Activated B cell treated with CpG ODN at 0.5 μM for 24 hours (primary cell): ENCODE measurements around the gene ARHGAP5. TPM values are rescaled to one million over a fixed set of nuclear protein-coding genes. Genes with fewer than 3 reads are reported as not detected.

Experiments
- ATAC-seq: fragments of 200-7000 bp; cut with Tn5 transposase; one replicate; pipeline ENCODE4 v1.10.0; 2021; ENCODE audit warnings: low read depth, mild to moderate bottlenecking, moderate library complexity
- CTCF ChIA-PET: fragments of 350-600 bp; sonication (Branson Sonifier 250); formaldehyde crosslinking; loops from one replicate; lab custom pipeline; 2021; ENCODE audit warnings: antibody characterized with exemption; lab: Charles Lee
- POLR2A ChIA-PET: fragments of 350-600 bp; sonication (Branson Sonifier 250); formaldehyde crosslinking; loops from one replicate; lab custom pipeline; 2021; ENCODE audit warnings: antibody characterized with exemption; lab: Charles Lee
- DNase-seq: peaks from one replicate; pipeline ENCODE4 v3.0.0; 2022
- H3K27ac Mint-ChIP-seq: one replicate; pipeline ENCODE4 v1.8.0; 2020; ENCODE audit warnings: mixed read lengths
- H3K27me3 Mint-ChIP-seq: one replicate; pipeline ENCODE4 v1.8.0; 2021; ENCODE audit warnings: mixed read lengths
- H3K36me3 Mint-ChIP-seq: one replicate; pipeline ENCODE4 v1.8.0; 2021; ENCODE audit warnings: low read depth, mixed read lengths
- H3K4me1 Mint-ChIP-seq: one replicate; pipeline ENCODE4 v1.8.0; 2021; ENCODE audit warnings: mixed read lengths
- H3K4me3 Mint-ChIP-seq: one replicate; pipeline ENCODE4 v1.8.0; 2020; ENCODE audit warnings: mild to moderate bottlenecking, mixed read lengths
- H3K9me3 Mint-ChIP-seq: one replicate; pipeline ENCODE4 v1.8.0; 2020; ENCODE audit warnings: mixed read lengths
- intact Hi-C: fragments of 100-400 bp; cut with micrococcal nuclease; formaldehyde crosslinking; loops from one replicate; pipeline ENCODE4 v1.15.1; 2024
- total RNA-seq: library from RNA; stranded (reverse); gene quantifications from 2 replicates; pipeline ENCODE4 v1.2.3, GENCODE V29; 2022
- TF ChIP-seq, protein P1 (sequence below): fragments of 200-600 bp; IDR thresholded peaks from one replicate; pipeline ENCODE4 v1.8.0; 2022; ENCODE audit warnings: antibody characterized with exemption, mild to moderate bottlenecking

The ARHGAP5 gene
- total RNA-seq, 1 donor from 2014 or later, result 54.4 TPM

DNA sequence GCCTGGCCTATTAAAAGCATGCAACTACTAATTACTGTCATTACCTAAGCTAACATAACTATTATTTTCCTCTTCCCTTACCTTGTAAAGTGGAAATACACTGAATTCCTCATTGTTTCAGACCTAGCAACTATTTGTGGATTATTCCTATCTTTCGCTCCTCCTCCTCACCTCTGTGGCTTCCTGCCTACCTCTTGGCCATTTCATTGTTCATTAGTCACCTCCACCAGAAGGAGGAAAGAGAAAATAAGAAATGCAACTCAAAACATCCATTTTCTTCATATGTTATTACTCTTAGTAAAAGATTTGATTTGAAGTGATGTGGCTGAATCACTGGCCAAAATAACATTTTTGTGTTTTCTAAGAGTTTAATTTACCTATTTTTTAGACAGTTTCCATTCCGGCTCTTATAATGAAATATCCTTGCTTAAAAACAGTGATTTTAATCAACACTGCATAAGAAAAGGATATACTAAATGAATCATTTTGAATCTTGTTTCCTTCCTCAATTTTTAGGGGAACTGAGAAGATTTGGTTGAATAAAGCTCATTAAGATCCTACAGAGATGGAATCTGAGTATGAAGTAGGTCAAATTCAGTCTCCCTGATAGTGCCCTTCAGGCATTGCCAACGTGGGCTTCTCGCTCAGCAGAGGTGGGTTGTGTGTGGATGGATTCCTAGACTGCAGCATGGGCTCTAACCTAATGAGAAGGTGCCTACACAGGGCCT lies 27.6 kb upstream of the ARHGAP5 start:
- ChIA-PET POLR2A (interaction anchor here (0.6 to 2.5 kb wide), 4 partner anchors 9 to 109 kb away, joined by 3 to 13 read pairs (median 3); partner anchors contain the start of gene ARHGAP5), CTCF (interaction anchor here (1.1 kb wide), 2 partner anchors 24 to 205 kb away, joined by 3 to 4 read pairs; no protein-coding TSS in a partner anchor)
- no peaks in the 10 kb centered on the region for H3K36me3 Mint-ChIP-seq
- H3K27ac Mint-ChIP-seq, result peak overlapping the region; percentile 77
- H3K4me1 Mint-ChIP-seq, result peaks cover 36% of the 10 kb centered on the region
- peak overlapping the region; percentile 32 for H3K4me3 Mint-ChIP-seq
- no peaks in the 10 kb centered on the region for H3K9me3 Mint-ChIP-seq
- ATAC-seq (peak; percentile 85), DNase-seq (no peak)
- intact Hi-C loops, result loop anchor here (1.0 to 5.0 kb wide), 4 partner anchors 24 to 154 kb away; partner anchors contain the start of gene RNU6-8
- H3K27me3 Mint-ChIP-seq, result peaks cover 2% of the 10 kb centered on the region
- TF ChIP-seq, protein P1, sequence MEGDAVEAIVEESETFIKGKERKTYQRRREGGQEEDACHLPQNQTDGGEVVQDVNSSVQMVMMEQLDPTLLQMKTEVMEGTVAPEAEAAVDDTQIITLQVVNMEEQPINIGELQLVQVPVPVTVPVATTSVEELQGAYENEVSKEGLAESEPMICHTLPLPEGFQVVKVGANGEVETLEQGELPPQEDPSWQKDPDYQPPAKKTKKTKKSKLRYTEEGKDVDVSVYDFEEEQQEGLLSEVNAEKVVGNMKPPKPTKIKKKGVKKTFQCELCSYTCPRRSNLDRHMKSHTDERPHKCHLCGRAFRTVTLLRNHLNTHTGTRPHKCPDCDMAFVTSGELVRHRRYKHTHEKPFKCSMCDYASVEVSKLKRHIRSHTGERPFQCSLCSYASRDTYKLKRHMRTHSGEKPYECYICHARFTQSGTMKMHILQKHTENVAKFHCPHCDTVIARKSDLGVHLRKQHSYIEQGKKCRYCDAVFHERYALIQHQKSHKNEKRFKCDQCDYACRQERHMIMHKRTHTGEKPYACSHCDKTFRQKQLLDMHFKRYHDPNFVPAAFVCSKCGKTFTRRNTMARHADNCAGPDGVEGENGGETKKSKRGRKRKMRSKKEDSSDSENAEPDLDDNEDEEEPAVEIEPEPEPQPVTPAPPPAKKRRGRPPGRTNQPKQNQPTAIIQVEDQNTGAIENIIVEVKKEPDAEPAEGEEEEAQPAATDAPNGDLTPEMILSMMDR, result no peak

DNA sequence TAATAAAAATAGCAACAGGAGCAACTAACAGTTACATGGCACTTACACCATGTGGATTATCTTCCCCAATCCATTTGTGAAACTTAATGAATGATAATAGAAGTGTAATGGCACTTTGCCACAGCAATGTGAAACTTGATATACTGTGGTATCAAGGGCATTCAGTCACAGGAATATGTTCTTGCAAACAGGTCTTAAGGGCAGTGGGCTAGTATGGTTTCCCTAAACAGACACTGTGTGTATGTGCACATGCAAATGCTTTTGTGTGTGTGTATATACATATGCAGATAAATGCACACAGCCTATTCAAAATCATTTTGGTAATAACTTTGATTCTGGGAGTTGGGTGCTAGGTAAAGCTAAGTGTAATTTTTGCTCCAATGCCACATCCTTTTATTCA lies 26.2 kb upstream of the ARHGAP5 start:
- H3K9me3 Mint-ChIP-seq, result no peaks in the 10 kb centered on the region
- no peaks in the 10 kb centered on the region for H3K27me3 Mint-ChIP-seq
- no peak overlapping the region for H3K27ac Mint-ChIP-seq
- ATAC-seq, result no peak
- ChIA-PET CTCF (interaction anchor here (1.3 to 1.6 kb wide), 2 partner anchors 202 to 204 kb away, joined by 3 read pairs; no protein-coding TSS in a partner anchor), POLR2A (interaction anchor here (2.5 kb wide), 1 partner anchor 26 kb away, joined by 13 read pairs; the partner anchor contains the start of gene ARHGAP5)
- H3K36me3 Mint-ChIP-seq, result no peaks in the 10 kb centered on the region
- DNase-seq, result no peak
- H3K4me1 Mint-ChIP-seq, result peaks cover 36% of the 10 kb centered on the region
- no peak overlapping the region for H3K4me3 Mint-ChIP-seq
- intact Hi-C loops, result no loop called here
- TF ChIP-seq, protein P1, result no peak

DNA sequence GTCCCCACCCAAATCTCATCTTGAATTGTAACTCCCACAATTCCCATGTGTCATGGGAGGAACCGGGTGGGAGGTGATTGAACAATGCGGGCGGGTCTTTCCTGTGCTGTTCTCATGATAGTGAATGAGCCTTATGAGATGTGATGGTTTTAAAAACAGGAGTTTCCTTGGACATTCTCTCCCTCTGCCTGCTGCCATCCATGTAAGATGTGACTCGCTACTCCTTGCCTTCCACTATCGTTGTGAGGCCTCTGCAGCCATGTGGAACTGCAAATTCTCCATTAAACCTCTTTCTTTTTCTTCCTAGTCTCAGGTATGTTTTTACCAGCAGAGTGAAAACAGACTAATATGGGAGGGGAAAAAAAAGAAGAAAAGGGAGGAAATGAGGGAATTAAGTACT lies 22.6 kb upstream of the ARHGAP5 start:
- Mint-ChIP-seq H3K4me1 (peaks cover 16% of the 10 kb centered on the region), H3K27me3 (peaks cover 3% of the 10 kb centered on the region), H3K27ac (no peak overlapping the region), H3K9me3 (no peaks in the 10 kb centered on the region), H3K36me3 (no peaks in the 10 kb centered on the region), H3K4me3 (no peak overlapping the region)
- DNase-seq (no peak), ATAC-seq (no peak)
- CTCF ChIA-PET, result no interaction called here
- POLR2A ChIA-PET, result no interaction called here
- TF ChIP-seq, protein P1, result no peak
- intact Hi-C loops, result no loop called here

DNA sequence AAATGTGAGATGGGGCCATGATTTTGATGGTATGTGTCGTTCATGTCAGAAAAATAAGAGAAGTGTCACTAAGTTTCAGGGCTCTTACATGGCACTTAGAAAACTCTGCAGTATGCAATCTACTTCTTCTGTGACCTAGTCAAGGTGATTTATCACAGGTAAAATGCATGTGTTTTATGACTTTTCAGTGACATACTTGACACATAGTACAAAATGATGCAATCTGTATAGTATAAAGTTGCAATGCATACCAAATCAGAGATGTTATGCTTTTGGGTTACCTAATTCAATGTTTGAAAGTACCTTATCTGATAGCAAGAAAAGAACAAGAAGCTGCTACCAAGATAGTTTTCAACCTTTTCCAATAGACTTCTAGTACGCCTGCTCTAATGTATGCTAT lies 21.9 kb upstream of the ARHGAP5 start:
- ChIA-PET POLR2A (no interaction called here), CTCF (no interaction called here)
- H3K36me3 Mint-ChIP-seq, result no peaks in the 10 kb centered on the region
- DNase-seq (no peak), ATAC-seq (no peak)
- H3K4me3 Mint-ChIP-seq, result no peak overlapping the region
- H3K27ac Mint-ChIP-seq, result no peak overlapping the region
- intact Hi-C loops, result no loop called here
- H3K9me3 Mint-ChIP-seq, result no peaks in the 10 kb centered on the region
- H3K27me3 Mint-ChIP-seq, result peaks cover 3% of the 10 kb centered on the region
- TF ChIP-seq, protein P1, result no peak
- peaks cover 10% of the 10 kb centered on the region for H3K4me1 Mint-ChIP-seq

DNA sequence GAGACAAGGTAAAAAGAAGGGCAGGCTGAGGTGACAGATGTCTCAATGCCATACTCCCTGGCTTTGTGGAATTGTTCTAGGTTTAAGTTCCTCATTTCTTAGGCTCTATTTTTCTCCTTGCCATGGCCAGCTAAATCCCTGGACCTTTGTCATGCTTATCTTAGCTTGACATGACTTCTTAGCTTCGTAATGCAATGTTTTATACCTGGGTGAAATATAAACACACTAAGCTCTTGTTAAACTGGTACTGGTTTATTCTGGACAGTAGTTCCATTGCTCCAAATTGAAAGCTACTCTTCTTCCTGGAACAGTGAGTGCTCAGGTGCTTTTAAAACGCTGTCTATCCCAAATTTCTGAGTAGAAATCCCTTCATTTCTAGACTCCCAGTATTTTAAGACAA lies 17.4 kb upstream of the ARHGAP5 start:
- no peaks in the 10 kb centered on the region for H3K36me3 Mint-ChIP-seq
- CTCF ChIA-PET, result no interaction called here

More for the DNA sequence above, 17.4 kb upstream of the ARHGAP5 start:
- intact Hi-C loops, result no loop called here
- TF ChIP-seq, protein P1, result no peak
- POLR2A ChIA-PET, result no interaction called here
- no peak for DNase-seq
- peaks cover 3% of the 10 kb centered on the region for H3K27me3 Mint-ChIP-seq
- no peak overlapping the region for H3K27ac Mint-ChIP-seq
- ATAC-seq, result no peak
- H3K4me3 Mint-ChIP-seq, result no peak overlapping the region
- H3K9me3 Mint-ChIP-seq, result no peaks in the 10 kb centered on the region
- no peaks in the 10 kb centered on the region for H3K4me1 Mint-ChIP-seq
